HG03025 (cell line): ENCODE results near the gene STAT5A.
"Not testable (repeated sequence)": the region's sequence is repeated elsewhere in the genome, so short reads cannot be mapped to it uniquely, and the experiment has no call there.

Source experiments
- ATAC-seq: cut with Tn5 transposase; IDR thresholded peaks from one replicate; pipeline ENCODE4 v1.9.1; 2021; ENCODE audit warnings: mild to moderate bottlenecking, moderate library complexity; ENCODE audit not compliant: unreplicated experiment, low FRiP score

The STAT5A gene

GRCh38 chr17:42304187-42305030 is 16.1 kb downstream of the STAT5A start:
- ATAC-seq: no peak

GRCh38 chr17:42305031-42305330 is 16.7 kb downstream of the STAT5A start:
- not testable (repeated sequence) for ATAC-seq

- no peak for ATAC-seq
These were observed 17.5 kb downstream of the STAT5A start for GRCh38 chr17:42305543-42306384.

- ATAC-seq: no peak
These were observed 18.0 kb downstream of the STAT5A start for GRCh38 chr17:42306385-42306667.

- ATAC-seq: no peak
These were observed 19.1 kb downstream of the STAT5A start for GRCh38 chr17:42307362-42307927.

- ATAC-seq: no peak
These were observed 20.1 kb downstream of the STAT5A start for GRCh38 chr17:42308446-42308845.

- ATAC-seq: no peak
These were observed 20.8 kb downstream of the STAT5A start for GRCh38 chr17:42309142-42309541.

- no peak for ATAC-seq
These were observed 21.9 kb downstream of the STAT5A start for GRCh38 chr17:42309986-42310786.

- ATAC-seq: no peak
These were observed 22.5 kb downstream of the STAT5A start for GRCh38 chr17:42310787-42311215.

- ATAC-seq: no peak
These were observed 23.1 kb downstream of the STAT5A start for GRCh38 chr17:42311240-42312034.

- ATAC-seq: no peak
These were observed 23.7 kb downstream of the STAT5A start for GRCh38 chr17:42312035-42312284.

GRCh38 chr17:42312285-42313130 is 24.2 kb downstream of the STAT5A start:
- ATAC-seq: no peak

- ATAC-seq: no peak
These were observed 25.1 kb downstream of the STAT5A start for GRCh38 chr17:42313389-42313772.

GRCh38 chr17:42313773-42314566 is 25.7 kb downstream of the STAT5A start:
- no peak for ATAC-seq

- ATAC-seq: no peak
These were observed 27.3 kb downstream of the STAT5A start for GRCh38 chr17:42315402-42316156.

- no peak for ATAC-seq
These were observed 28.5 kb downstream of the STAT5A start for GRCh38 chr17:42316755-42317154.

- no peak for ATAC-seq
These were observed 29.1 kb downstream of the STAT5A start for GRCh38 chr17:42317266-42317845.

GRCh38 chr17:42317967-42318366 is 29.7 kb downstream of the STAT5A start:
- not testable (repeated sequence) for ATAC-seq
